OCI-LY1 (cell line): Measurements from ENCODE around the gene CAB39L.
A peak's percentile ranks its signal among the peaks of the same experiment; 100 is the strongest.

Source experiments
- H2AFZ ChIP-seq: fragments of 200-600 bp; sonication (generic), shearing (Covaris generic); 2 replicates; pipeline ENCODE4 v1.6.0; 2014; ENCODE audit warnings: antibody characterized with exemption, mild to moderate bottlenecking, low read length
- H3F3A ChIP-seq: fragments of 200-600 bp; sonication (generic), shearing (Covaris generic); 2 replicates; pipeline ENCODE4 v1.6.0; 2014; ENCODE audit warnings: mild to moderate bottlenecking, antibody characterized with exemption, low read length, moderate library complexity; ENCODE audit not compliant: insufficient read depth
- H3K27ac ChIP-seq: fragments of 200-600 bp; sonication (generic); 2 replicates; pipeline ENCODE4 v1.5.1; 2014; ENCODE audit warnings: low read length, mixed run types, mild to moderate bottlenecking, low read depth; ENCODE audit not compliant: poor library complexity, severe bottlenecking
- H3K27me3 ChIP-seq: fragments of 200-600 bp; sonication (generic); 2 replicates; pipeline ENCODE4 v1.6.0; 2014; ENCODE audit warnings: antibody characterized with exemption, mild to moderate bottlenecking, low read length, moderate library complexity; ENCODE audit not compliant: insufficient read depth
- H3K36me3 ChIP-seq: fragments of 200-600 bp; sonication (generic); 2 replicates; pipeline ENCODE4 v1.6.1; 2014; ENCODE audit warnings: mild to moderate bottlenecking, antibody characterized with exemption, low read length, moderate library complexity, mixed read lengths; ENCODE audit not compliant: insufficient read depth
- H3K4me1 ChIP-seq: fragments of 200-600 bp; sonication (generic); 2 replicates; pipeline ENCODE4 v1.5.1; 2014; ENCODE audit warnings: mild to moderate bottlenecking, low read length, moderate library complexity; ENCODE audit not compliant: insufficient read depth, severe bottlenecking
- H3K4me2 ChIP-seq: fragments of 200-600 bp; sonication (generic), shearing (Covaris generic); 2 replicates; pipeline ENCODE4 v1.6.1; 2014; ENCODE audit warnings: low read length
- H3K4me3 ChIP-seq: fragments of 200-600 bp; sonication (generic); 2 replicates; pipeline ENCODE4 v1.5.1; 2014; ENCODE audit warnings: low read length, low read depth, mild to moderate bottlenecking, mixed read lengths; ENCODE audit not compliant: poor library complexity, severe bottlenecking
- H3K79me2 ChIP-seq: fragments of 200-600 bp; shearing (Covaris generic); 2 replicates; pipeline ENCODE4 v1.6.1; 2016; ENCODE audit warnings: mixed run types, low read length, mixed read lengths; ENCODE audit not compliant: insufficient read depth
- H3K9ac ChIP-seq: fragments of 200-600 bp; sonication (generic), shearing (Covaris generic); 2 replicates; pipeline ENCODE4 v1.6.1; 2014; ENCODE audit warnings: mild to moderate bottlenecking, low read length, mixed read lengths
- H3K9me2 ChIP-seq: fragments of 200-600 bp; sonication (generic), shearing (Covaris generic); 2 replicates; pipeline ENCODE4 v1.6.1; 2014; ENCODE audit warnings: low read depth, mild to moderate bottlenecking, low read length, mixed read lengths
- H3K9me3 ChIP-seq: fragments of 200-600 bp; shearing (Covaris generic); 2 replicates; pipeline ENCODE4 v1.6.1; 2014; ENCODE audit warnings: low read length, mixed read lengths
- H4K20me1 ChIP-seq: fragments of 200-600 bp; sonication (generic), shearing (Covaris generic); 2 replicates; pipeline ENCODE4 v1.6.0; 2016; ENCODE audit warnings: mild to moderate bottlenecking, low read length; ENCODE audit not compliant: insufficient read depth
- CTCF ChIP-seq: fragments of 200-600 bp; sonication (generic), shearing (Covaris generic); IDR thresholded peaks from 2 replicates; pipeline ENCODE4 v1.5.1; 2017; ENCODE audit warnings: mild to moderate bottlenecking, antibody characterized with exemption, low read length, moderate library complexity, mixed read lengths
- EZH2 ChIP-seq: fragments of 200-600 bp; sonication (generic), shearing (Covaris generic); IDR thresholded peaks from 2 replicates; pipeline ENCODE4 v1.8.0; 2017; ENCODE audit warnings: borderline replicate concordance, mixed run types, mild to moderate bottlenecking, antibody characterized with exemption, low read length, moderate library complexity, mixed read lengths

CAB39L gene

GRCh38 chr13:49419276-49419675 lies 24.6 kb downstream of the CAB39L start:
- H3K4me3 ChIP-seq: no peak overlapping the region
- no peaks in the 10 kb centered on the region for H3K79me2 ChIP-seq
- no peak for TF ChIP-seq EZH2
- TF ChIP-seq CTCF: no peak
- H3K27ac ChIP-seq: peak overlapping the region; percentile 75
- no peaks in the 10 kb centered on the region for H4K20me1 ChIP-seq
- H3K4me2 ChIP-seq: no peak overlapping the region; the same call in 1 of the 2 replicates
- H3K9me2 ChIP-seq: no peaks in the 10 kb centered on the region
- H3K4me1 ChIP-seq: peaks cover 55% of the 10 kb centered on the region
- no peak overlapping the region for H3K9ac ChIP-seq
- H3K27me3 ChIP-seq: no peaks in the 10 kb centered on the region
- no peak overlapping the region for H2AFZ ChIP-seq
- H3K36me3 ChIP-seq: no peaks in the 10 kb centered on the region
- H3F3A ChIP-seq: 0 out of 2 replicates have a peak, but pooled peaks cover 4% of the 10 kb centered on the region
- no peaks in the 10 kb centered on the region for H3K9me3 ChIP-seq

GRCh38 chr13:49418206-49418605 lies 25.7 kb downstream of the CAB39L start:
- TF ChIP-seq CTCF (no peak), EZH2 (no peak)
- Histone ChIP-seq H3K9ac (no peak overlapping the region; the same call in 1 of the 2 replicates), H3F3A (0 out of 2 replicates have a peak, but pooled peaks cover 4% of the 10 kb centered on the region), H3K9me3 (no peaks in the 10 kb centered on the region), H3K4me1 (peaks cover 55% of the 10 kb centered on the region), H3K36me3 (no peaks in the 10 kb centered on the region), H3K4me2 (peak overlapping the region; percentile 41), H3K9me2 (no peaks in the 10 kb centered on the region), H3K27ac (peak overlapping the region; percentile 75), H3K79me2 (no peaks in the 10 kb centered on the region), H2AFZ (no peak overlapping the region), H3K4me3 (peak overlapping the region; percentile 2), H3K27me3 (no peaks in the 10 kb centered on the region), H4K20me1 (no peaks in the 10 kb centered on the region)

- Histone ChIP-seq H3K79me2 (no peaks in the 10 kb centered on the region), H3F3A (0 out of 2 replicates have a peak, but pooled peaks cover 4% of the 10 kb centered on the region), H3K36me3 (no peaks in the 10 kb centered on the region), H3K9me3 (no peaks in the 10 kb centered on the region), H3K4me1 (peaks cover 55% of the 10 kb centered on the region), H3K27me3 (no peaks in the 10 kb centered on the region), H2AFZ (no peak overlapping the region), H3K4me2 (no peak overlapping the region), H3K27ac (no peak overlapping the region), H4K20me1 (no peaks in the 10 kb centered on the region), H3K9me2 (no peaks in the 10 kb centered on the region), H3K4me3 (no peak overlapping the region), H3K9ac (no peak overlapping the region)
- no peak for TF ChIP-seq EZH2
- no peak for TF ChIP-seq CTCF
These were observed 26.7 kb downstream of the CAB39L start for GRCh38 chr13:49417161-49417560.
